ENCODE data around the gene SIPA1L3. TPM values are rescaled to one million over a fixed set of nuclear protein-coding genes. Genes with fewer than 3 reads are reported as not detected.
A peak's percentile ranks its signal among the peaks of the same experiment; 100 is the strongest.

Gene SIPA1L3
- total and polyA plus RNA-seq, 2 of the 13 experiments (the other 11 are each of a cell fraction or from before 2014, with no cell fraction given) = 5.5 to 7.7 TPM

DNA sequence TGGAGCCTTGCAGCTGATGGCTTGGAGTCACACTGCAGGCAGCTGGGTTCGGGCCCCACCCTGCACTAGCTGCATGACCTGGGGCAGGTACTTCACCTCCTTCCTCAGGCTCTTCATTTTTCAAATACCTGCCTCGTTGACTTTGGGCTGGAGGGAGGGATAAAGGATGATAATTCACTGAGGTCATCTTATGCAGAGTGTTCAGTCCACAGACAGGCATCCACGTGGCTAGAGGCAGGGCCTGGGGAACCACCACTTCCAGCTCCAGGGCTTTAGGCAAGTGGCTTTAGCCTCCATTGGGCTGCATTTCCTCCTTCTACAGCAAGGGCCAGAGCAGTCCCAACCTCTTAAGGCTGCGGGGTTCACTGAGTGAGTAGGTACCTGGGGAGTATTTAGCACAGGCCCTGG, 84.8 kb downstream of the SIPA1L3 start:
- intact Hi-C loops (cut with micrococcal nuclease; ENCODE audit: unreplicated experiment) (no loop called here), in situ Hi-C loops (cut with HindIII; ENCODE audit: extremely low pct_ligation_motif_present, low pct_unique_long_range_greater_than_20kb) (no loop called here)
- ATAC-seq (no peak; the same call in 2 of the 3 replicates), DNase-seq (ENCODE audit: low spot score) (peak; percentile 21), FAIRE-seq (no peak)
- Histone ChIP-seq H3K4me3 (replicated peaks in 1 of 3; ENCODE audit: insufficient read depth in 1 of 3, low read depth in 2 of 3, low read length in 3 of 3) (no peak overlapping the region), H3K4me2 (ENCODE audit: low read depth, low read length) (no peak overlapping the region), H2AFZ (ENCODE audit: low read length) (no peak overlapping the region), H3K9ac (ENCODE audit: insufficient read depth, low read depth, low read length) (no peak overlapping the region), H3K4me1 (ENCODE audit: insufficient read depth, low read length) (peaks cover 46% of the 10 kb centered on the region), H3K36me3 (replicated peaks in 1 of 2; ENCODE audit: control insufficient read depth in 1 of 2, insufficient read depth in 2 of 2, low read length in 2 of 2) (peaks cover 0 to 3% of the 10 kb centered on the region in 2 experiments; a peak in 2 of 5 replicates), H4K20me1 (ENCODE audit: insufficient read depth, low read length) (no peaks in the 10 kb centered on the region), H3K27me3 (ENCODE audit: control insufficient read depth in 1 of 2, insufficient read depth in 2 of 2, low read length in 2 of 2) (no peaks in the 10 kb centered on the region), H3K9me3 (ENCODE audit: low read length) (no peaks in the 10 kb centered on the region), H3K79me2 (ENCODE audit: insufficient read depth, low read length) (peaks cover 9% of the 10 kb centered on the region), H3K27ac (ENCODE audit: extremely low read length, insufficient read depth, low read length) (no peak overlapping the region)
- WGBS (ENCODE audit: low lambda C conversion rate) = 61% methylated on average over 2 of the region's 4 CpGs
- ChIA-PET POLR2A (no interaction called here), CTCF (ENCODE audit: low intra/inter-chr PET ratio, low total read pairs) (no interaction called here)
- no peak for TF ChIP-seq MEIS2 (CRISPR knock-in tag; IDR thresholded peaks at IDR 0.05)
- TF ChIP-seq TEAD3 (CRISPR knock-in tag; optimal IDR thresholded peaks at IDR 0.05; ENCODE audit: borderline replicate concordance) = peak; percentile 20
- TF ChIP-seq SRSF4 (IDR thresholded peaks at IDR 0.05; ENCODE audit: low read depth, low read length, poor library complexity, severe bottlenecking) = no peak
- TF ChIP-seq HMG20B (CRISPR knock-in tag; conservative IDR thresholded peaks at IDR 0.05) = no peak
- no TSS peak for BruUV-seq (replicated peaks)

DNA sequence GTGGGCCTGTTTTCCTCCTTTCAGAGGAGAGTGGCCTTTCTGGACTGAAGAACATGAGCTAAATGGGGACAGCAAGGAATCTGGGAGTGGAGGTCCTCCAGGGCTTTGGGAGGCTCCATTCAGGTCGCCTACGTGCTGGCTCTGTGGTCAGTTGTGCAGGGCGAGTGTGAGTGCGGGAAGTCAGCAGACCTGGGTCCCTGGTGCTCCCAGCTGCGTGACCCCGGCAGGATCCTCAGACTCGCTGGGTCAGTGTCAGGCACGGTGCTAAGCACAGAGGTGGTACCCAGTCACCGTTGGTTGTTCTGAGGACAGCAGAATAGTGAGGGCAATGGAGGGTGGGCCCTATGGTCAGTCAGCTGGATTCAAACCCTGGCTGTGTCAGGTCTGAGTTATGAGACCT, 85.8 kb downstream of the SIPA1L3 start:
- 100% methylated on average over 1 of the region's 9 CpGs for WGBS (ENCODE audit: low lambda C conversion rate)
- CTCF ChIA-PET (ENCODE audit: low intra/inter-chr PET ratio, low total read pairs) = no interaction called here
- Histone ChIP-seq H3K27ac (ENCODE audit: extremely low read length, insufficient read depth, low read length) (no peak overlapping the region), H3K4me2 (ENCODE audit: low read depth, low read length) (no peak overlapping the region), H4K20me1 (ENCODE audit: insufficient read depth, low read length) (no peaks in the 10 kb centered on the region), H3K9me3 (ENCODE audit: low read length) (no peaks in the 10 kb centered on the region), H3K36me3 (replicated peaks in 1 of 2; ENCODE audit: control insufficient read depth in 1 of 2, insufficient read depth in 2 of 2, low read length in 2 of 2) (peaks cover 0 to 3% of the 10 kb centered on the region in 2 experiments; a peak in 2 of 5 replicates), H3K27me3 (ENCODE audit: control insufficient read depth in 1 of 2, insufficient read depth in 2 of 2, low read length in 2 of 2) (no peaks in the 10 kb centered on the region), H3K4me1 (ENCODE audit: insufficient read depth, low read length) (peaks cover 37% of the 10 kb centered on the region), H3K79me2 (ENCODE audit: insufficient read depth, low read length) (peaks cover 7% of the 10 kb centered on the region), H3K4me3 (replicated peaks in 1 of 3; ENCODE audit: insufficient read depth in 1 of 3, low read depth in 2 of 3, low read length in 3 of 3) (no peak overlapping the region), H3K9ac (ENCODE audit: insufficient read depth, low read depth, low read length) (no peak overlapping the region), H2AFZ (ENCODE audit: low read length) (no peak overlapping the region)
- in situ Hi-C loops (cut with HindIII; ENCODE audit: extremely low pct_ligation_motif_present, low pct_unique_long_range_greater_than_20kb) = no loop called here
- no TSS peak for BruUV-seq (replicated peaks)
- POLR2A ChIA-PET = interaction anchor here (1.1 kb wide), 1 partner anchor 61 kb away, joined by 3 read pairs; no protein-coding TSS in a partner anchor
- DNase-seq (ENCODE audit: low spot score) = no peak
- ATAC-seq = no peak
- no peak for FAIRE-seq
- intact Hi-C loops (cut with micrococcal nuclease; ENCODE audit: unreplicated experiment) = no loop called here
- no peak for TF ChIP-seq CHD2 (IDR thresholded peaks at IDR 0.05; ENCODE audit: low read depth, low read length)
- TF ChIP-seq, protein P1, sequence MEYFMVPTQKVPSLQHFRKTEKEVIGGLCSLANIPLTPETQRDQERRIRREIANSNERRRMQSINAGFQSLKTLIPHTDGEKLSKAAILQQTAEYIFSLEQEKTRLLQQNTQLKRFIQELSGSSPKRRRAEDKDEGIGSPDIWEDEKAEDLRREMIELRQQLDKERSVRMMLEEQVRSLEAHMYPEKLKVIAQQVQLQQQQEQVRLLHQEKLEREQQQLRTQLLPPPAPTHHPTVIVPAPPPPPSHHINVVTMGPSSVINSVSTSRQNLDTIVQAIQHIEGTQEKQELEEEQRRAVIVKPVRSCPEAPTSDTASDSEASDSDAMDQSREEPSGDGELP (IDR thresholded peaks at IDR 0.05; ENCODE audit: borderline replicate concordance, low read depth) = no peak
- TF ChIP-seq, protein P2, sequence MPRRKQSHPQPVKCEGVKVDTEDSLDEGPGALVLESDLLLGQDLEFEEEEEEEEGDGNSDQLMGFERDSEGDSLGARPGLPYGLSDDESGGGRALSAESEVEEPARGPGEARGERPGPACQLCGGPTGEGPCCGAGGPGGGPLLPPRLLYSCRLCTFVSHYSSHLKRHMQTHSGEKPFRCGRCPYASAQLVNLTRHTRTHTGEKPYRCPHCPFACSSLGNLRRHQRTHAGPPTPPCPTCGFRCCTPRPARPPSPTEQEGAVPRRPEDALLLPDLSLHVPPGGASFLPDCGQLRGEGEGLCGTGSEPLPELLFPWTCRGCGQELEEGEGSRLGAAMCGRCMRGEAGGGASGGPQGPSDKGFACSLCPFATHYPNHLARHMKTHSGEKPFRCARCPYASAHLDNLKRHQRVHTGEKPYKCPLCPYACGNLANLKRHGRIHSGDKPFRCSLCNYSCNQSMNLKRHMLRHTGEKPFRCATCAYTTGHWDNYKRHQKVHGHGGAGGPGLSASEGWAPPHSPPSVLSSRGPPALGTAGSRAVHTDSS (CRISPR knock-in tag; conservative IDR thresholded peaks at IDR 0.05) = no peak
- TF ChIP-seq, protein P3, sequence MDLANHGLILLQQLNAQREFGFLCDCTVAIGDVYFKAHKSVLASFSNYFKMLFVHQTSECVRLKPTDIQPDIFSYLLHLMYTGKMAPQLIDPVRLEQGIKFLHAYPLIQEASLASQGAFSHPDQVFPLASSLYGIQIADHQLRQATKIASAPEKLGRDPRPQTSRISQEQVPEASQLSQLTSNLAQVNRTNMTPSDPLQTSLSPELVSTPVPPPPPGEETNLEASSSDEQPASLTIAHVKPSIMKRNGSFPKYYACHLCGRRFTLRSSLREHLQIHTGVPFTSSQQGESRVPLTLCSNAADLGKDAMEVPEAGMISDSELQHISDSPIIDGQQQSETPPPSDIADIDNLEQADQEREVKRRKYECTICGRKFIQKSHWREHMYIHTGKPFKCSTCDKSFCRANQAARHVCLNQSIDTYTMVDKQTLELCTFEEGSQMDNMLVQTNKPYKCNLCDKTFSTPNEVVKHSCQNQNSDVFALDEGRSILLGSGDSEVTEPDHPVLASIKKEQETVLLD (CRISPR knock-in tag; IDR thresholded peaks at IDR 0.05; ENCODE audit: low read depth) = no peak
- no peak for TF ChIP-seq NR1H2 (CRISPR knock-in tag; IDR thresholded peaks at IDR 0.05; ENCODE audit: borderline replicate concordance, low read depth)
- TF ChIP-seq MAFF (IDR thresholded peaks at IDR 0.05; ENCODE audit: low read depth, low read length) = no peak
- no peak for TF ChIP-seq ZNF674 (CRISPR knock-in tag; IDR thresholded peaks at IDR 0.05; ENCODE audit: low read depth)
- TF ChIP-seq MEIS1 (CRISPR knock-in tag; IDR thresholded peaks at IDR 0.05; ENCODE audit: borderline replicate concordance) = no peak
- no peak for TF ChIP-seq ZNF567 (CRISPR knock-in tag; IDR thresholded peaks at IDR 0.05; ENCODE audit: borderline replicate concordance)
